ENCODE data around the gene KCNK13. TPM values are rescaled to one million over a fixed set of nuclear protein-coding genes. Genes with fewer than 3 reads are reported as not detected.
"Not testable (repeated sequence)": the region's sequence is repeated elsewhere in the genome, so short reads cannot be mapped to it uniquely, and the experiment has no call there.

The KCNK13 gene
- total and polyA plus RNA-seq, 2 of the 4 experiments (the other 2 are of a cell fraction), result not detected

GRCh38 chr14:90200546-90200945 lies 138.8 kb downstream of the KCNK13 start:
- H2BK20ac ChIP-seq (ENCODE audit: low read depth, low read length); H3K79me1 ChIP-seq (ENCODE audit: low read depth in 1 of 2, low read length in 2 of 2); H3K18ac ChIP-seq (ENCODE audit: low read depth, low read length); H4K20me1 ChIP-seq (ENCODE audit: insufficient read depth, low read length); H2AK9ac ChIP-seq (replicated peaks; ENCODE audit: low read depth, low read length, poor library complexity); H4K8ac ChIP-seq (ENCODE audit: low read depth in 2 of 2, low read length in 2 of 2); H3K36me3 ChIP-seq (ENCODE audit: control insufficient read depth, insufficient read depth, low read length); H3K23ac ChIP-seq (ENCODE audit: low read depth, low read length); BruUV-seq (replicated peaks); H4K91ac ChIP-seq (ENCODE audit: insufficient read depth, low read depth, low read length); DNase-seq; H3K9me1 ChIP-seq (ENCODE audit: insufficient read depth, low read length); H3K9ac ChIP-seq (ENCODE audit: low read depth, low read length); H2BK120ac ChIP-seq (ENCODE audit: low read depth, low read length); H3K4me3 ChIP-seq (ENCODE audit: insufficient read depth, low read depth, low read length); H2AK5ac ChIP-seq (ENCODE audit: low read depth, low read length); H3K4ac ChIP-seq (ENCODE audit: low read depth, low read length); intact Hi-C loops (cut with micrococcal nuclease); H4K5ac ChIP-seq (ENCODE audit: low read depth, low read length); in situ Hi-C loops (cut with MboI; ENCODE audit: low sequenced_read_pairs); H2BK5ac ChIP-seq (ENCODE audit: low read depth, low read length, poor library complexity, severe bottlenecking); dilution Hi-C loops (cut with HindIII; ENCODE audit: low sequenced_read_pairs, unreplicated experiment); H3K56ac ChIP-seq (ENCODE audit: extremely low read depth, insufficient read depth, low read length); H3K27ac ChIP-seq (ENCODE audit: insufficient read depth, low read length); H2AFZ ChIP-seq (replicated peaks; ENCODE audit: low read length, poor library complexity); POLR2A ChIA-PET (ENCODE audit: unreplicated experiment); CTCF ChIA-PET; H3K9me3 ChIP-seq (ENCODE audit: control insufficient read depth, insufficient read depth, low read length); H2BK15ac ChIP-seq (ENCODE audit: low read depth, low read length); H3K27me3 ChIP-seq (ENCODE audit: control insufficient read depth, insufficient read depth, low read length); H3K4me2 ChIP-seq (ENCODE audit: low read depth, low read length); H3K14ac ChIP-seq (replicated peaks; ENCODE audit: low read depth, low read length); ATAC-seq (ENCODE audit: low read depth); H3K4me1 ChIP-seq (ENCODE audit: control insufficient read depth, insufficient read depth, low read length): not testable (repeated sequence)
- WGBS, 2 experiments (ENCODE audit: extremely low coverage in 2 of 2, insufficient read length in 1 of 2), result no CpG with 5 or more reads among the region's 4 CpGs
